PC-3 (cell line): ENCODE results near the gene SPAG6. TPM values are rescaled to one million over a fixed set of nuclear protein-coding genes. Genes with fewer than 3 reads are reported as not detected.

Source experiments
- ATAC-seq: fragments of 200-7000 bp; cut with Tn5 transposase; 2 replicates; pipeline ENCODE4 v1.9.1; 2020; ENCODE audit warnings: mild to moderate bottlenecking, moderate library complexity
- BruUV-seq: library from RNA; stranded (reverse); fragments of 400-500 nt; replicated peaks from 2 replicates; lab custom pipeline; 2021; lab: Mats Ljungman, UMichigan
- CTCF ChIA-PET: fragments of 300-600 bp; sonication (Branson Sonifier 250); formaldehyde crosslinking; loops from one replicate; lab custom pipeline; 2022; ENCODE audit warnings: antibody characterized with exemption; lab: Charles Lee
- POLR2A ChIA-PET: fragments of 300-600 bp; sonication (Branson Sonifier 250); formaldehyde crosslinking; loops from one replicate; lab custom pipeline; 2022; ENCODE audit warnings: antibody characterized with exemption; ENCODE audit not compliant: unreplicated experiment; lab: Charles Lee
- DNase-seq: peaks from one replicate; pipeline ENCODE4 v3.0.0-alpha.2; 2015
- H2AFZ ChIP-seq: fragments of 300-600 bp; sonication (generic); 2 replicates; pipeline ENCODE4 v1.6.0; 2016; ENCODE audit warnings: antibody characterized with exemption, low read length
- H3F3A ChIP-seq: fragments of 300-600 bp; sonication (generic); one replicate; pipeline ENCODE4 v1.6.0; 2017; ENCODE audit warnings: antibody characterized with exemption, low read length, control low read depth, mild to moderate bottlenecking; ENCODE audit not compliant: unreplicated experiment
- H3K27ac ChIP-seq: fragments of 300-600 bp; sonication (generic); 2 replicates; pipeline ENCODE4 v1.5.1; 2016; ENCODE audit warnings: mild to moderate bottlenecking, low read length
- H3K27me3 ChIP-seq: fragments of 300-600 bp; sonication (generic); 2 replicates; pipeline ENCODE4 v1.6.1; 2016; ENCODE audit warnings: low read length, mixed read lengths
- H3K36me3 ChIP-seq: fragments of 300-600 bp; sonication (generic); 2 replicates; pipeline ENCODE4 v1.6.1; 2016; ENCODE audit warnings: low read depth, mixed run types, low read length, mixed read lengths
- H3K4me1 ChIP-seq: fragments of 300-600 bp; sonication (generic); 2 replicates; pipeline ENCODE4 v1.5.1; 2016; ENCODE audit warnings: low read length; ENCODE audit not compliant: insufficient read depth
- H3K4me2 ChIP-seq: fragments of 300-600 bp; sonication (generic); 2 replicates; pipeline ENCODE4 v1.6.0; 2016; ENCODE audit warnings: low read length
- H3K4me3 ChIP-seq: fragments of 300-600 bp; sonication (generic); 2 replicates; pipeline ENCODE4 v1.5.1; 2016; ENCODE audit warnings: mild to moderate bottlenecking, low read length, mixed read lengths
- H3K79me2 ChIP-seq: fragments of 300-600 bp; sonication (generic); 2 replicates; pipeline ENCODE4 v1.6.1; 2017; ENCODE audit warnings: low read length, mixed read lengths
- H3K9ac ChIP-seq: fragments of 300-600 bp; sonication (generic); 2 replicates; pipeline ENCODE4 v1.6.0; 2016; ENCODE audit warnings: mild to moderate bottlenecking, low read length
- H3K9me2 ChIP-seq: fragments of 300-600 bp; sonication (generic); replicated peaks from 2 replicates; pipeline ENCODE4 v1.6.1; 2016; ENCODE audit warnings: mixed run types, low read length, mixed read lengths
- H3K9me3 ChIP-seq: fragments of 300-600 bp; sonication (generic); 2 replicates; pipeline ENCODE4 v1.6.1; 2016; ENCODE audit warnings: low read length, mixed read lengths
- H4K20me1 ChIP-seq: fragments of 300-600 bp; sonication (generic); 2 replicates; pipeline ENCODE4 v1.6.1; 2016; ENCODE audit warnings: low read length, mixed read lengths
- EZH2 ChIP-seq: fragments of 300-600 bp; sonication (generic); IDR thresholded peaks from one replicate; pipeline ENCODE4 v1.6.1; 2017; ENCODE audit warnings: antibody characterized with exemption, mild to moderate bottlenecking, low read length; ENCODE audit not compliant: unreplicated experiment
- EZH2phosphoT487 ChIP-seq: fragments of 300-600 bp; sonication (generic); IDR thresholded peaks from 2 replicates; pipeline ENCODE4 v1.6.1; 2018; ENCODE audit warnings: mild to moderate bottlenecking, antibody characterized with exemption, low read length, borderline replicate concordance
- intact Hi-C: fragments of 100-400 bp; cut with micrococcal nuclease; formaldehyde crosslinking; loops from 2 replicates; pipeline ENCODE4 v1.9.0; 2023
- total RNA-seq: library from RNA; depleted of rRNA; stranded (reverse); fragments of >200 nt; gene quantifications from 2 replicates; pipeline ENCODE4 v1.2.3, GENCODE V29; 2014
- TF ChIP-seq, protein P1 (sequence below): fragments of 300-600 bp; sonication (generic); conservative IDR thresholded peaks from 2 replicates; pipeline ENCODE4 v1.5.1; 2017; ENCODE audit warnings: antibody characterized with exemption, low read depth, mild to moderate bottlenecking, low read length

The SPAG6 gene
- total RNA-seq, 1 experiment from 2014 or later: 0.04 TPM

DNA sequence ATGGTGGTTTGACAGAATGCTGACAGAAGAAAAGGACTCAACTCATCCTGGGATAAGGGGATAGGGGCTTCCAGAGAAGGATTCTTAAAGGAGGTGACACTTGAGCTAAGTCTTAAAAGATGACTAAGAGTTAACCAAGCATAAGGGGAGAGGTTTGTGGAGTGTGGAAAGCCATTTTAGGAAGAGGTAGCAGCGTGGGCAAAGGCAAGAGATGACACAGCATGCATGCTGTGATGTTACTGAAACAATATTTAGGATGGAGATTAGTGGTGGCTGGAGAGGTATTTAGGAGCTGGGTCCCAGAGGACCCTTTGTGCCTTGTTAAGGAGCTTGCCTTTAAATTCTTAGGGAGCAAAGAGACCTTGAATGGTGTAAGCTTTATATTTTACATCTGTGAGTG is 65.1 kb downstream of the SPAG6 start:
- no peak overlapping the region for H3K27ac ChIP-seq
- intact Hi-C loops: no loop called here
- H3K79me2 ChIP-seq: no peaks in the 10 kb centered on the region
- H3K9me3 ChIP-seq: no peaks in the 10 kb centered on the region
- no peak overlapping the region for H3K4me2 ChIP-seq
- H3K9me2 ChIP-seq: no peaks in the 10 kb centered on the region
- no peaks in the 10 kb centered on the region for H3K27me3 ChIP-seq
- POLR2A ChIA-PET: no interaction called here
- no peak overlapping the region for H3K9ac ChIP-seq
- DNase-seq: no peak
- no peaks in the 10 kb centered on the region for H3K36me3 ChIP-seq
- CTCF ChIA-PET: no interaction called here
- H2AFZ ChIP-seq: no peak overlapping the region
- H3K4me3 ChIP-seq: no peak overlapping the region
- no peaks in the 10 kb centered on the region for H4K20me1 ChIP-seq
- H3F3A ChIP-seq: no peaks in the 10 kb centered on the region
- BruUV-seq: no TSS peak
- H3K4me1 ChIP-seq: no peaks in the 10 kb centered on the region
- TF ChIP-seq EZH2phosphoT487 (no peak), EZH2 (no peak)
- TF ChIP-seq, protein P1, sequence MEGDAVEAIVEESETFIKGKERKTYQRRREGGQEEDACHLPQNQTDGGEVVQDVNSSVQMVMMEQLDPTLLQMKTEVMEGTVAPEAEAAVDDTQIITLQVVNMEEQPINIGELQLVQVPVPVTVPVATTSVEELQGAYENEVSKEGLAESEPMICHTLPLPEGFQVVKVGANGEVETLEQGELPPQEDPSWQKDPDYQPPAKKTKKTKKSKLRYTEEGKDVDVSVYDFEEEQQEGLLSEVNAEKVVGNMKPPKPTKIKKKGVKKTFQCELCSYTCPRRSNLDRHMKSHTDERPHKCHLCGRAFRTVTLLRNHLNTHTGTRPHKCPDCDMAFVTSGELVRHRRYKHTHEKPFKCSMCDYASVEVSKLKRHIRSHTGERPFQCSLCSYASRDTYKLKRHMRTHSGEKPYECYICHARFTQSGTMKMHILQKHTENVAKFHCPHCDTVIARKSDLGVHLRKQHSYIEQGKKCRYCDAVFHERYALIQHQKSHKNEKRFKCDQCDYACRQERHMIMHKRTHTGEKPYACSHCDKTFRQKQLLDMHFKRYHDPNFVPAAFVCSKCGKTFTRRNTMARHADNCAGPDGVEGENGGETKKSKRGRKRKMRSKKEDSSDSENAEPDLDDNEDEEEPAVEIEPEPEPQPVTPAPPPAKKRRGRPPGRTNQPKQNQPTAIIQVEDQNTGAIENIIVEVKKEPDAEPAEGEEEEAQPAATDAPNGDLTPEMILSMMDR: no peak
- ATAC-seq: no peak

DNA sequence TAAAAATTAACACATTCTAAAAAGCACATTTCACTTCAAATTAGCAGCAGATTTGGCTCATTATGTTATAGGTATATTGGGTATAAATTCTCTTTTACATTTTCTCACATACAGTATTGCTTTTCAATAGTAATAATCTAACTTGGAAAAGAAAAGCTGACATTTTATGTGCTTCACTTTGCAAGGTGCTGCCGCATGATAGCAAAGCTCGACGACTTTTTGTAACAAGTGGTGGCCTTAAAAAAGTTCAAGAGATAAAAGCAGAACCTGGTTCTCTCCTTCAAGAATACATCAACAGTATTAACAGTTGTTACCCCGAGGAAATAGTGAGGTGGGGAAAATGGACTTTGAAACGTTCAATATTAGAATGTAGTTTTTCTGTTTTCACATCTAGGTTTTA is 65.5 kb downstream of the SPAG6 start:
- H3K9me2 ChIP-seq: no peaks in the 10 kb centered on the region
- no peak overlapping the region for H2AFZ ChIP-seq
- no peak overlapping the region for H3K4me3 ChIP-seq
- intact Hi-C loops: no loop called here
- BruUV-seq: no TSS peak
- no peak overlapping the region for H3K4me2 ChIP-seq
- no peaks in the 10 kb centered on the region for H3K36me3 ChIP-seq
- TF ChIP-seq, protein P1: no peak
- TF ChIP-seq EZH2: no peak
- TF ChIP-seq EZH2phosphoT487: no peak
- H3F3A ChIP-seq: no peaks in the 10 kb centered on the region
- no peaks in the 10 kb centered on the region for H3K27me3 ChIP-seq
- no peaks in the 10 kb centered on the region for H3K9me3 ChIP-seq
- no peaks in the 10 kb centered on the region for H3K4me1 ChIP-seq
- no peak overlapping the region for H3K27ac ChIP-seq
- DNase-seq: no peak
- POLR2A ChIA-PET: no interaction called here
- CTCF ChIA-PET: no interaction called here
- H3K79me2 ChIP-seq: no peaks in the 10 kb centered on the region
- H3K9ac ChIP-seq: no peak overlapping the region
- no peak for ATAC-seq
- no peaks in the 10 kb centered on the region for H4K20me1 ChIP-seq

DNA sequence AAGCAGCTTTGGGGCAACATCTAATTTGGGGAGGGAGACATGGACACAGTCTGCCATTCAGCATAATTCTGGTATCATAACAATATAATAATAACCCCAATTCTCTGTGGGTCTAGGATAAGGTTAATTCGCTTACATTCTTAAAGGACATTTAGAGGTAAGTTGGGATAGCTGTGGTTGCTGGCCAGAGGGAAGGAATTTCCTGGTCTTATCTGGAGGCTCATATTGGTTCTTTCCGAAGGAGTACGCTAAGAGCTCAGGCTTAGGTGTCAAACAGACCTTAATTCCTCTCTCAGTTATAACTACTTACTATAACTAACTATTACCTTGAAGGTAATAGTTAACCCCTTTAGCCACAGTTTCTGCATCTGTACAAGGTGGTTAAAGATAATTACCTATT is 68.8 kb downstream of the SPAG6 start:
- Histone ChIP-seq H3K9me3 (no peaks in the 10 kb centered on the region), H3F3A (no peaks in the 10 kb centered on the region), H3K9me2 (no peaks in the 10 kb centered on the region), H4K20me1 (no peaks in the 10 kb centered on the region), H3K27ac (no peak overlapping the region), H3K79me2 (no peaks in the 10 kb centered on the region), H3K27me3 (no peaks in the 10 kb centered on the region), H3K4me3 (no peak overlapping the region), H3K9ac (no peak overlapping the region), H3K4me2 (no peak overlapping the region), H2AFZ (no peak overlapping the region), H3K36me3 (no peaks in the 10 kb centered on the region), H3K4me1 (no peaks in the 10 kb centered on the region)
- ATAC-seq (no peak), DNase-seq (no peak)
- TF ChIP-seq, protein P1: no peak
- TF ChIP-seq EZH2 (no peak), EZH2phosphoT487 (no peak)
- CTCF ChIA-PET: no interaction called here
- POLR2A ChIA-PET: no interaction called here
- no TSS peak for BruUV-seq
- intact Hi-C loops: no loop called here
